ENCODE data around the gene NR2E3.

NR2E3 gene

DNA sequence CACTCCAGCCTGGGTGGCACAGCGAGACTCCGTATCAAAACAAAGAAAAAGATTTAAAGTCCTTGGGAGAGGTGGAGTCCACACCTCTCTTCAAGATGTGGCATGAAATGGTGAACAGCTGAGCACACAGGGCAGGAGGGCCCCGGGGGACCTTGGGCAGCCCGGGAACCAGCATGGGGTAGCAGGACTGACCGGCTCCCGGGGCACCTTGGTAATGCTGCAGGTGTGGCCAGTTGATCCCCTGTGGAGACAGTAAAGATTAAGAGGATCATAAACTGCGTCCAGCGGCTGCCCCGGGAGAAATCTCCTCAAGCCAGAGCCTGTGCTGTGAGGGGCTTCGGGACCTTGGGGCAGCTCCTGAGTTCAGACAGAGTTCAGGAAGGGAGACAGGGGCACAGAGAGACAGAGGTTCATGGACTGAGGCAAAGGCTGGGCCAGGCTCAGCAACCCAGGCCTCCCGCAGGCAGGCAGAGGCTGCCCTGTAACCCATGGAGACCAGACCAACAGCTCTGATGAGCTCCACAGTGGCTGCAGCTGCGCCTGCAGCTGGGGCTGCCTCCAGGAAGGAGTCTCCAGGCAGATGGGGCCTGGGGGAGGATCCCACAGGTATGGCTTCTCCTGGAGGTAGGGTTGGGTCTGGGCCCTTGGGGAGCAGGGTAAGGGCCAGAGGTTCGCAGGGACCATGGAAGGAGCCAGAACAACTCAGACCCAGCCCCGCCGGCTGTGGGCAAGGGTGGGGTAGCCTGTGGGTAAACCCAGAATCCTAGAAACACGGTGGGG is at the start of gene NR2E3:
TSS of gene NR2E3 (plus strand) at position 299 of the 780 bp plus-strand sequence. CDS start at position 489, 190 bp downstream.
- no peak for DNase-seq (ENCODE audit: low read depth)

DNA sequence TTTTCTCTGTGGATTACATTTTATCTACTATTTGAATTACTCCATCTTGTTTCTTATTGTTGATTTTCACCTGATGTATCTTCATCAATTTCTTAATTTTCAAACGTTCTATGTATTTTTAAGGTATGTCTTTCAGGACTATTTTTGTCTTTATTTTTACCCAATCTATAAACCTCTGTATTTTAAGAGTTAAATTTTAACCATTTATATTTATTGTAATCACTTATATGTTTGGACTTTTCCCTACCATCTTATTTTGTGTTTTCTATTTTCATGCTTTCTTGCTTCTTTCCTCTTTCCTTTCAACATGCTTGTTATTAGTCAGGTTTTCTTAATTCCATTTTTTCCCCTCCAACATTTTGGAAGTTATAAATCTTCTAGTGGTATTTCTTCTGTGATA is 49.5 kb upstream of the NR2E3 start:
- DNase-seq (ENCODE audit: low read depth) = no peak

DNA sequence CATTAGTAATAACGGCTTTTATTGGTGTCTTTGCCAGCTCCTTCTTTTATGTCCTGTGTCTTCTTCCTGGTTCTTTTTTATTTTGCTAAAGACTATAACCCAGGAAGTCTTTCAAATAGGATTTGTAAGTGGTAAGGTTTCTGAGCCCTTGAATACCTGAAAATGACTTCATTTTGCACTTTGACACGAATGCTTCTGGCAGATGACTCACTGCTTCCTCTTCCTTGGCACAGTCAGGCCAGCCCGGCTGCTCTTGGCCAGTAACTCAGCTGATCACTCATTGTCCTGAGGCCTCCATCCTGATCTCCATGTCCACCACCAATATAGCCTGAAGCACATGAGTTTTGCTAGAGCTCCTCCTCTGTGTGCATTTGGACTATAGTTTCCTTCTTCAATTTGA is 48.7 kb upstream of the NR2E3 start:
- DNase-seq (ENCODE audit: low read depth) = no peak

DNA sequence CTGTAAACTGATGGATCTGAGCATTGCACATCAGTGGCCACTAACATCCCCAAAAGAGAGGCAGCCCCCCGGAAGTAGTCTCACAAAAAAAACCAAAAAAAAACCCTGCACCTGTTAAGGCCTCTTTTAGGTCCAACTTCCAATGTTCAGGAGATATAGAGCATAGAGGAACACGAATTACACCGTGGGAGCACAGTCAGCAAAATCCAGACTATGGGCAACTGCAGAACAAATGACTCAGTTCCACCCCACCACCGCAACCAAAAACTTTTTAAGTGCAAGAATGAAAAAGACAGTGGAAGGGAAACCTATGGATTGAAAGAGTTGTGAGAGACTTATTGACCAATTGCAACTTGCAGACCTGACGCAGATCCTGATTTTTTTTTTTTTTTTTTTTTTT is 42.2 kb upstream of the NR2E3 start:
- DNase-seq (ENCODE audit: low read depth) = no peak

DNA sequence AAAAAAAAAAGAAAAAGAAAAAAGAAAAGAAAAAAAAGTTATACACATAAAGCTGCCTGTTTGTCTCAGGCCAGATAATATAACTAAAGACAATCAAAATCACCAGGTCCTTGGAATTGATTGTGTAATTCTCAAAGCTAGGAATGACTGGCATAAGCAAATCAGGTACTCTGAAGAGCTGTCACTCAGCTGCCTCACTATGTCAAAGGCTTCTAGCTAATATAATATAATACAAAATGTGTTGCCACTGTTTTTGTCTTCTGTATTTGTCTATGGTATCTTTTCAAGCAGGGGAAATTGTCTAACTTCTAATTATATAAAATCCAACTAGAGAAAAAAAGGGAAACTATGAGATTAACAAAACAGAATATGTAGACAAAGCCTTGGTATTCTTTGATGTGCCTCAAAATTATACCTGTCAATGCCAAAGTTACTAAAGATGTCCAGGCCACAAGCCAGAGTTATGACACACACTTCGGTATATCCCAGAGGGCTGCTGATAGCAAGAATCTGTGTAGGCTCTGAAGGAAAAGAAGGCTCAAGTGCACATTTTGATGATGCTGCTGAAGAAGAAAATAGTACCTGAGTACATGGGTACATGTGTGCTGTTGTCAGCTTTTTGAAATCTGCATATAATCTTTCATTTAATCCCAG is 37.0 kb upstream of the NR2E3 start:
- DNase-seq (ENCODE audit: low read depth) = no peak

DNA sequence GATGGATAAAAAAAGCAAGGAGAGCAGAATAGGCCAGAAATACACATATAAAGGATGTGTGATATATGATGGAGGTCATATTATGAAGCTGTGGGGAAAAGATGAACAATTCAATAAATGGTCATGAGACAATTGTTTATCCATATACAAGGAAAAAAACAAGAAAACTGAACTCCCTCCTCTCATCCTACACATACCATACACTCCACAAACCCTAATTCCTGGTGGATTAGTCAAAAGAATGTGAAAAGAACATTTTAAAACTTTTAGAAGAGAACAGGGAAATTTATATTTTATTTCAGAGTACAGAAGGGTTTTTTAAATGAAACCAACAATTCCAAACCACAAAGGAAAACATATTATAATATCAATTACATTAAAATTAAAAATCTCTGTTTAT is 34.5 kb upstream of the NR2E3 start:
- no peak for DNase-seq (ENCODE audit: low read depth)

DNA sequence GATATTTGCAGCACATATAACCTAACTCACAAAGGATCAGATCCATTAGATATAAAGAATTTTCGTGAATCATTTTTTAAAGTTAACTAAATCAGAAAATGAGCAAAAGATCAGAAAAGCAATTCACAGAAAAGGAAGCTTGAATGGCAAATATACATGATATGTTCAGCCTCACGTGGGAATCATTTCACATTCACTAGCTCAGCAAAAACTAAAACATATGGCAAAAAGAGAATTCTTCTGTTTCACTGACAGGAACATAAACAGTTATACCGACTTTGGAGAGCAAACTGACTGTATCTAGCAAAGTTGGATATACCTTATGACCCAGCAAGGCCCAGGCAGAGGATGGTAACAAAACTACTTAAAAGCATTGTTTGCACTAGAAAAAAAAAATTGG is 34.0 kb upstream of the NR2E3 start:
- no peak for DNase-seq (ENCODE audit: low read depth)

DNA sequence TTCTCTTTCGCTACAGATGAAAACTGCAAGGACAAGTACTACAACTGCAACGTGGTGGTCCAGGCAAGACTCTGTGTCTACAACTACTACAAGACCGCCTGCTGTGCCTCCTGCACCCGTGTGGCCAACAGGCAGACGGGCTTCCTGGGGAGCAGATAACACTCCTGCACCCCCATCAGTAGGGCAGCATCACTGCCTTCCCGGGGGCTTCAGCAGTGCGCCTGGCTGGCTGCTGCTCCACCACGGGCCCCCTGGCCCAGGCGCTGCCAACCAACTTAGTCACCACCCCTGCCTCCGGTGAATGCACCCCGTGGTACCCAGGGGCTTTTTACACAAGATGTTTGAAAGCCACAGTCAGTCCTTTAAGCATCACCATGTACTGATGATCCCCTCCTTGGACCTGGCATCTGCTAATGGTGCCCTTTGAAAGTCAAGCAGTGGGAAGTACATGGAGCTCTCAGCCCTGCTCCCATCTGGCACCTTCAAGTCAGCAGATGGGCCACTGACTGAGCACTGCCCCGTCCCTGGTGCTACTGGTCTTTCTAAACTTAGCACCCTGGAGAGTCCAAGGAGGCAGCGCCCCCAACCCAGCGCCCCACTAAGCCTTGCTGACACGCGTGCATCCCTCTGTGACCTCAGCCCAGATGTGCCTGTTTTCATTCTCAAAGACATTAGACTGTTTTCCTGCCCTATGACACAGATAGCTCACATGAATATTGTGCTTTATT is 33.0 kb upstream of the NR2E3 start:
- DNase-seq (ENCODE audit: low read depth) = no peak

DNA sequence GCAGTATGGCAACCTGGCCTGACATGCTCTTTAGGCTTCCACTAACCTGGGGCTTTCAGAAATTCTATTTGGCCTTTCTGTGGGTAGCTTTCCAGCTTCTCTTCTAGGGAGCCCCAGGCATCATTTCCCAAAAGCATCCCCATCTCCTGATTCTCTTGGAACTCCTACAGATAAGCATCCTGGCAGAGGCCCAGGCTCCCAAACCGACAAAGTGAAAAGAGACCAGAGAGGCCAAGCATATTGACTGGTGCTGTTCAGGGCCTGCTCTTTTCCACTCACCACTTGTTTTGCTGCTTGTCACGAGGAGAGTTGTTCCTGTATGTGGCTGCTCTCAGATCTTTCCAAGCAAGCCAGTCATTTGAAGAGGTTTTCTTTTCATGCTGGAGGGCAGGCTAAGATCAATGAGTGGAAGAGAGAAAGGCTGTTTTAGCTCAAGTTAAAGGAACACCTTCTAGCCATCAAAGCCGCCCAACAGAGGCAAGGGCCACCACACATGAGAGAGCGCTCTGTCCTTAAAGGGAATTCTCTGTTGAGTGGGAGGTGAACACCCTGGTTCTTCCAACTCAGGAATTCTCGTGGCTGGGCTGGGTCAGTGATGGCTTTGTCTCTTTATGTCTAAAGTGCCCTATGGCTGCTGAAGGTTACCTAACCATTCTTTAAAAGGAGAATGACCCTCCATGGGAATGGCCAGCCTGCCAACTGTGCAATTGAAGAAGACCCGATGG is 31.1 kb upstream of the NR2E3 start:
- DNase-seq (ENCODE audit: low read depth) = no peak

DNA sequence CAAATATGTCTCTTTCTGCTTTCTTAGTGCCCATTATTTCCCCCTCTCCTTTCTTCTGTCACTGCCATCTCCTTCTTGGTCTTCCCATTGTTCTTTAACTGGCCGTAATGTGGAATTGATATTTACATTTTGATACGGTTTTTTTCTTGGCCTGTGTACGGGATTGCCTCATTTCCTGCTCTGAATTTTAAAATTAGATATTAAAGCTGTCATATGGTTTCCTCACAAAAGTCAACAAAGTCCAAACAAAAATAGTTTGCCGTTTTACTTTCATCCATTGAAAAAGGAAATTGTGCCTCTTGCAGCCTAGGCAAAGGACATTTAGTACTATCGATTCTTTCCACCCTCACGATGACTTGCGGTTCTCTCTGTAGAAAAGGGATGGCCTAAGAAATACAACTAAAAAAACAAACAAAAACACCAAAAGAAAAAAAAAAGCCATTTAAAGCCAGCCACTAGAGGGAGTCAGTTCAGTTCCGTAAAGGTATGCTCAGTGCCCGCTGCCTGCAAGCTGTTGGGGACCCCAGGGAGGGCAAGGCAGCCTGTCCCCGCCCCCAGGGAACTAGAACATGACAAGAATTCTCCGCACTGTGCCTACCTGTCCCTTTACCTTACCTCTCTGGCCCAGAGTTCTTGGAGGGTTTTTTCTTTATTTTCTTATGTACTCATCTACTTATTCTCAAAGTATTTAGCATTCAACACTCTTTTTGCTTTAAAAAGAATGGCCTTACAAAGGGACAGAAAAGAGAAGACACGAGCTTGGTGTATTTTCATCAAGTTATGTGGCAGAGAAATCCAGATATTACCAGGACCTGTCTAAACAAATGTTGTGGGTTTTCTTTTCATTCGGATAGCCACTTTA is 30.0 kb upstream of the NR2E3 start:
- DNase-seq (ENCODE audit: low read depth) = peak; percentile 8

DNA sequence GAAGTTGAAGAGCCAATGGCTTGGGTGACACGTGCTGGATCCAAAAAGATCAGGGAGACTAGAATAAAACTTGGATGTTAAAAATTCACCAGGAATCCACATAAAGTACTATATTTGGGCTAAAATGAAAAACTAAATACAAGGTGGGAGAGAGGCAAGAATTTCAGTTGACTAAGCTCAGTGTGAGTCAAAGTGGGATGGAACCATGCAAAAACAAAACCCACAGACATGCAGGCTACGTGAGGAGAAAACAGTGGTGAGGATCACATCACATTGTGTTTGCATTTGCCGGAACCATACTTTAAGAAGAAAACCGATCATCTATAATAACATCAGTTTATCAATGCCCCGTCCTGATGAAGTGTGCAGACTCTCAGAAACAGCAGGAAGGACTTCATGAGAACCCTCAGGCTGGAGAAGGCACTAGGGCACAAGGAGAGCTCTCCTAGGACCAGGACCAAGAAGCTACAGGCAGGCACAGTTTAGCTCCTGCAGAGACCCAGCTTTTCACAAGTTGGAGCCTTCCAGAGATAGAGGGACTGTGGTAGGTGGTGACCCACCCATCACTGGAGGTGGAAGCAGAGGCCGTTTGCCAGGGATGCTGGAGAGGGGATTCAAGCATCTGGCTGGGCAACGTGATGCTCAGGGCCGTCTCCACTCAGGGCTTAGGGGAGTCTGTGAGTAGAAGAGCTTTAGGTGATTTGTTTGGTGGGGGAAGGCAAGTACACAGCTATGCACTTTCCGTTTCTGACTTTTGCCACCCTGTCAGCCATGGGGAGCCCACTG is 29.0 kb upstream of the NR2E3 start:
- no peak for DNase-seq (ENCODE audit: low read depth)

DNA sequence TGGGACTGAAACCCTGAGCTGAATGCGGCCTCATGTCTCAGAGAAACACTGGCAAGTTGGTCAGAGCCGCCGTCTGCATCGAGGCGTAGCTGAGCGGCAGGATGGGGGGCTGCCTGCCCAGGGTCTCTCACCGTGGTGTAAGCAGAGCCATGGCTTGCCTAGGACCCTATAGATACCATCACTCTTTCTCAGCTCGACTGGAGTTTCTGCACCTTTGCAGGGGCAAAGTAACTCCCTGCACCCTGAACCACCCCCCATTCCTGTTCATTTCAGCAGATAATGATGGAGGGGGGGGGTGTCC is 28.4 kb upstream of the NR2E3 start:
- no peak for DNase-seq (ENCODE audit: low read depth)

DNA sequence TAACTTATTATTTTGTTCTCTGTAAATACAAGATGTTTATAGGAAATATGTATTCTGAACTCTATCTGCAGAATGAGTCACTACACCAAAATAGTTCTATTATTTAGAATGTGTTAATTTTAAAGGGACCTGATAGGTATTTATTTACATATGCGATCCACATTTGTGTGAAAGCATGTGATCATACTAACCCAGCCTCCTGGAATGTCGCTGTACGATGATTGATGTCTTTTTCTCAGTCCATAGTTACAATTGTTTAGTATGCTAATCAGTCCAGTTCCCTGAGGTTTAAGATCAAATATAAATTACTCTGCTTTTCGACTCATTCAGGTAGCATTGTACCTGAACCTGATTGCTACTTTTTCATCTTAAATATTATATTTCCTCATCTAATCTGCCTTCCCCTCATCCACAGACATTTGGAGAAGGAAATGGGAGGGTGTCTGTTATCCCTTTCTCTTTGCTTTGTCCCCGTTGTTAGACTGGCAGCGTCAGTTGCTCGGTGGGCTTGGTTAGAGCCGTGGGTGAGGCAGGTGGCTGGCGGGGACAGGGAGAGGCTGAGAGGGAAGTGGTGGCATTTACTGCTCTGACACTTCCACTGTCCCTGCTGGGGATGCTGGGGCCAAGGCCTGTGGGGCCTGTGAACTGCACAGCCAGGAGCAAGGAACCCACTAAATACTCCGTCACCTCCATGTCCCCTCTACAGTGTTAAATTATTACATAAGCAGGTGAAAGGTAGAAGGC is 27.8 kb upstream of the NR2E3 start:
- no peak for DNase-seq (ENCODE audit: low read depth)

DNA sequence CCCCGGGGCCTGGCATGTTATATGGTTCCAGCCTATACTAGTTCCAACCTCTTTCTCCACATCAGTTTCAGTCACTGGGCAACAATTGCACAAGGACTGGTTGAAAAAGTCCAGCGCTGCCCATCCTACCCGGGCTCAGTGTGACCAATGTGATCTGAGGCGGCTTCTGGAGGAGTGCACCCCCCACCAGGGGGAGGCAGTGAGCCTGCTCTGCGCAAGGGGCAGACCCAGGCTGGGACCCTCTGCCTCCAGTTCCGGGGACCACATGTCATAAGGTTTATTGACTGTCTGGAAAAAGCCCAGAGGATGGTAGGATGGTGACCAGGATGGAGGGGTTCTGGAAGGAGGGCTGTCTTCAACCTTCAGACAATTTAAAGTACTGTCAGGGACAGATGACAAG is 25.6 kb upstream of the NR2E3 start:
- DNase-seq (ENCODE audit: low read depth) = no peak

DNA sequence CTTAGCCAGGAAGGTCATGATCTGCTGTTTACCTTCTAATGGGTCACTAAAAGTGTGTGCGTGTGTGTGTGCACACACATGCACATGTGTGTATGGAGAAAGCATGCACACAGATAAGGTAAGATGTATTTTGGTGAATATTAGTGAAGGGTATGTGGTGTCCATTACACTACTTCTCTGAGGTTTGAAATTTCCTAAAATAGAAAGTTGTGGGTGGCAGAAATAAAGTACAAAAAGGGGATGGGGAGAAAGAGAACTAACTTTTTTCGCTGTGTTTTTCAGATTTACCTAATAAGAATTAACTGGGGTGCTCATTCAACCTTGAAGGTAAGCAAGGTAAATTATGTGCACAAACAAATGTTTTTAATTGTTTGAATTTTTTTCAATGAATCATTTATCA is 24.4 kb upstream of the NR2E3 start:
- no peak for DNase-seq (ENCODE audit: low read depth)

DNA sequence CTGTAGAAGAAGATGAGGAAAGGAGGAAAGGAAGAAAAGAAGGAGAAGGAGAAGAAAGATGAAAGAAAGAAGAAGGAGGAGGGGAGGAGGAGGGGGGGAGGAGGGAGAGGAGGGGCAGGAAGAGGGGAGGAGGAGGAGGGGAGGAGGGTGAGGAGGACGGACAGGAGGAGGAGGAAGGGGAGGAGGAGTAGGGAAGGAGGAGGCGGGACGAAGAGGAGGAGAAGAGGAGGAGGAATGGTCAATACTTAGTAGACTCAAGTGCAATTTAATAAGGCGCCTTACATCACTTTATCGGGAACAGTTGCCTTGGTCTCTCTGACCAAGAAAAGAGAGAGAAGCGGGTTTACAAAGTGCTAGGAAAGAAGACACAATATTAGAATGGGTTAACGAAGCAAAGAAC is 23.7 kb upstream of the NR2E3 start:
- DNase-seq (ENCODE audit: low read depth) = no peak

DNA sequence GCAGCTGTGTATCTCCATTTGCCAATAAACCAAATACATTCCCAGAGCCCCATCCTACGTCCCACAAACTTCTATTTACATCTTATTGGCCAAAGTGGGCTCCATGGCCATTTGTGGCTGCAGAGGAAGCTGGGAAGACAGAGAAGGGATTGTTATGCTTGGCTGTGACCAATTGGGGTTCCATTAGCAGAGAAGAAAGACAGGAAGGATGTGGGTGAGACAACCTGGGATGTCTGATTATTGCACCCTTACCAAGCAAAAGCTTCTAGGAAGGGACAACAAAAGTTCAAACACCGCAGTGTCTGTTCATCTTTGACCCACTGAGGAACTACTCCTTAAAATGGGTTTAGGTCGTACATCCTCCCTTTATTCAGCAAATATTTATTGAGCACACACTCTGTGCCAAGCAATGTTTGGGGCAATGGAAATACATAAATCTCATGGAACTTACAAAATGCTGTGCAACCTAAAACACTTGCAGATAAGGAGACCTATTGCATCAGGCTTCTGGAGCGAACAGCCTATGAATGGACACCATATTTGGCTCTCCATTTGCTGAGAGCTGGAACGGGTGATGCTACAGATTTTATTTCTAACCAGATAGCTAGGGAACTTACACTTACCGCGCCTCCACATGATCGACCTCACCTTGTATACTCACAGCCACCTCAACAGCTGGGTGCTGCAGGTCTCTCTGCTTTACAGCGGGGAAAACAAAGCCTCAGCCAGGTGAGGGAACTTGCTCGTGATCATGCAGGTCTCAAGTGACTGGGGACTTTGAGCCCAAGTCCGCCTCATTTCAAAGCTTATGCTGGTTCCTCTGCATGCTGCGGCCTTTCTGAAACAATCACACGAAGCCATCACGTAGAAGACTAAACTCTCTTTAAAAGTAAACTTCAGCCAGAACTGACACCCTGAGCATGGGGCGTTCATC is 21.4 kb upstream of the NR2E3 start:
- no peak for DNase-seq (ENCODE audit: low read depth)

DNA sequence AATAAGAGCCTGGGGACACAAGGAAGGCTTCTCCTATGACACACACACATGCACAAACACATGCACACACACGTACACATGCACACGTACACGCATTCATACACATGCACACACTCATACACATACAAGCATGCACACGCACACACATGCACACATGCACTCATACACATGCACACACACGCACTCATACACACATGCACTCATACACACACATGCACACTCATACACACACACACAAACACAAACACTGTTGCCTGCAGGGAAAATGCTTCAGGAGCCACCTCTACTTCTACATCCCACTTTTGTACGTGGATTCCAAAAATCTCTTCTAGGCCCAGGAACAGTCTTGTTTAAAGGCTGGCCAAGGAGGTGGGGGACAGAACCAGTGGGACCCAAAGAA is 20.7 kb upstream of the NR2E3 start:
- DNase-seq (ENCODE audit: low read depth) = no peak

DNA sequence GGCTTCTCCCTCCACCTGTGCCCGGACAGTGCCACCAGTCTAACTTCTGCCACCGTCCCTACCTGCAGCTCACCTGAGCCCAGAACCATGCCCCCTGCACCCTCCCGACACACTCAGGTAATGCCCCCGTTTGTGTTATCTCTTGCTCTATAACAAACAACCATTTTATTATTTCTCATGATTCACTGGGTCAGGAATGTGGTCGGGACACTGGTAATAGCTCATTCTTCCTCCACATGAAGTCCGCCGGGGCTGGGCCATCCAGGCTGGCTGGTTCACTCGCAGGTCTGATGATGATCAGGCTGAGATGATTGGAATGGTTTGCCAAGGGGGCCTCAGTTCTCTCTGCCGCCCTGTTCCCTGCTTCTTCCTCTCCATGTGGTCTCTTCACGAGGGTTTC is 20.3 kb upstream of the NR2E3 start:
- no peak for DNase-seq (ENCODE audit: low read depth)

Data from activated T-cell treated with anti-CD3 and anti-CD28 coated beads for 1 hour (primary cell).